GM23338 (cell line): ENCODE data around the gene ADAMTS18.

Source experiments
- CREB1 ChIP-seq: fragments of 250-450 bp; sonication (Bioruptor Pico); IDR thresholded peaks from 2 replicates; pipeline ENCODE4 v1.5.0; 2020; ENCODE audit warnings: low read depth, mild to moderate bottlenecking, moderate library complexity
- CTCF ChIP-seq, 2 experiments: fragments of 200-600 bp in 1 of 2; sonication (generic) in 1 of 2; conservative IDR thresholded peaks; 2 replicates each; pipeline versions ENCODE4 v1.5.1 to v1.6.1; 2016 to 2017; ENCODE audit warnings: antibody characterized with exemption in 2 of 2, low read depth in 2 of 2, mild to moderate bottlenecking in 2 of 2, moderate library complexity in 1 of 2
- EZH2 ChIP-seq: fragments of 200-600 bp; sonication (generic); IDR thresholded peaks from one replicate; pipeline ENCODE4 v1.8.0; 2017; ENCODE audit warnings: antibody characterized with exemption, mild to moderate bottlenecking, low read depth; ENCODE audit not compliant: unreplicated experiment
- EZH2phosphoT487 ChIP-seq: fragments of 200-600 bp; sonication (generic); IDR thresholded peaks from one replicate; pipeline ENCODE4 v1.8.1; 2018; ENCODE audit warnings: antibody characterized with exemption; ENCODE audit not compliant: unreplicated experiment
- JUNB ChIP-seq: IDR thresholded peaks from one replicate; pipeline ENCODE4 v1.6.1; 2016; ENCODE audit warnings: antibody characterized with exemption; ENCODE audit not compliant: unreplicated experiment
- NANOG ChIP-seq: IDR thresholded peaks from 2 replicates; pipeline ENCODE4 v1.6.1; 2016; ENCODE audit warnings: antibody characterized with exemption, borderline replicate concordance
- POLR2AphosphoS5 ChIP-seq: IDR thresholded peaks from 2 replicates; pipeline ENCODE4 v1.6.1; 2016; ENCODE audit warnings: antibody characterized with exemption, low read depth
- REST ChIP-seq: IDR thresholded peaks from one replicate; pipeline ENCODE4 v1.6.1; 2018; ENCODE audit warnings: antibody characterized with exemption; ENCODE audit not compliant: unreplicated experiment
- STAT1 ChIP-seq: IDR thresholded peaks from one replicate; pipeline ENCODE4 v1.6.1; 2016; ENCODE audit warnings: antibody characterized with exemption; ENCODE audit not compliant: unreplicated experiment
- ZNF114 ChIP-seq: fragments of 250-450 bp; sonication (Bioruptor Pico); IDR thresholded peaks from 2 replicates; pipeline ENCODE4 v1.5.0; 2020; ENCODE audit warnings: mild to moderate bottlenecking, moderate library complexity
- ZNF331 ChIP-seq: fragments of 250-450 bp; sonication (Bioruptor Pico); IDR thresholded peaks from 2 replicates; pipeline ENCODE4 v1.5.0; 2020; ENCODE audit warnings: low read depth, mild to moderate bottlenecking, moderate library complexity
- ZNF462 ChIP-seq: fragments of 250-450 bp; sonication (Bioruptor Pico); IDR thresholded peaks from 2 replicates; pipeline ENCODE4 v1.5.0; 2020; ENCODE audit warnings: mild to moderate bottlenecking, moderate library complexity
- TF ChIP-seq, protein P1 (sequence below): IDR thresholded peaks from 2 replicates; pipeline ENCODE4 v1.6.1; 2016; ENCODE audit warnings: antibody characterized with exemption

GRCh38 chr16:77434530-77435271 is at the start of gene ADAMTS18:
- TF ChIP-seq CTCF (conservative IDR thresholded peaks at IDR 0.05; ENCODE audit: low read depth in 2 of 2) = peak in 1 of 2 experiments; percentile 41; a peak in 2 of 4 replicates
- TF ChIP-seq EZH2phosphoT487 = no peak
- TF ChIP-seq JUNB = no peak
- no peak for TF ChIP-seq POLR2AphosphoS5
- no peak for TF ChIP-seq ZNF331
- no peak for TF ChIP-seq NANOG
- no peak for TF ChIP-seq EZH2
- TF ChIP-seq REST = no peak
- no peak for TF ChIP-seq CREB1
- TF ChIP-seq, protein P1, sequence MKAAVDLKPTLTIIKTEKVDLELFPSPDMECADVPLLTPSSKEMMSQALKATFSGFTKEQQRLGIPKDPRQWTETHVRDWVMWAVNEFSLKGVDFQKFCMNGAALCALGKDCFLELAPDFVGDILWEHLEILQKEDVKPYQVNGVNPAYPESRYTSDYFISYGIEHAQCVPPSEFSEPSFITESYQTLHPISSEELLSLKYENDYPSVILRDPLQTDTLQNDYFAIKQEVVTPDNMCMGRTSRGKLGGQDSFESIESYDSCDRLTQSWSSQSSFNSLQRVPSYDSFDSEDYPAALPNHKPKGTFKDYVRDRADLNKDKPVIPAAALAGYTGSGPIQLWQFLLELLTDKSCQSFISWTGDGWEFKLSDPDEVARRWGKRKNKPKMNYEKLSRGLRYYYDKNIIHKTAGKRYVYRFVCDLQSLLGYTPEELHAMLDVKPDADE = no peak
- TF ChIP-seq STAT1 = no peak
- no peak for TF ChIP-seq ZNF114 (CRISPR knock-in tag)
- TF ChIP-seq ZNF462 (CRISPR knock-in tag) = no peak
